ENCODE results near the gene HECW1.

The HECW1 gene

GRCh38 chr7:43148161-43148731 lies 35.8 kb downstream of the HECW1 start:
- no peak for DNase-seq (ENCODE audit: extremely low read depth, low read depth)
- TF ChIP-seq CTCF (IDR thresholded peaks at IDR 0.05; ENCODE audit: low read depth, low read length), result no peak

- DNase-seq (ENCODE audit: extremely low read depth, low read depth), result no peak
- TF ChIP-seq CTCF (IDR thresholded peaks at IDR 0.05; ENCODE audit: low read depth, low read length), result no peak
Observed at GRCh38 chr7:43151076-43151475, 38.6 kb downstream of the HECW1 start.

GRCh38 chr7:43152696-43153095 lies 40.2 kb downstream of the HECW1 start:
- no peak for TF ChIP-seq CTCF (IDR thresholded peaks at IDR 0.05; ENCODE audit: low read depth, low read length)
- DNase-seq (ENCODE audit: extremely low read depth, low read depth), result no peak

- TF ChIP-seq CTCF (IDR thresholded peaks at IDR 0.05; ENCODE audit: low read depth, low read length), result no peak
- no peak for DNase-seq (ENCODE audit: extremely low read depth, low read depth)
Observed at GRCh38 chr7:43155636-43156035, 43.2 kb downstream of the HECW1 start.

- DNase-seq (ENCODE audit: extremely low read depth, low read depth), result no peak
- no peak for TF ChIP-seq CTCF (IDR thresholded peaks at IDR 0.05; ENCODE audit: low read depth, low read length)
Observed at GRCh38 chr7:43163885-43164284, 51.4 kb downstream of the HECW1 start.

GRCh38 chr7:43164757-43165156 lies 52.3 kb downstream of the HECW1 start:
- no peak for TF ChIP-seq CTCF (IDR thresholded peaks at IDR 0.05; ENCODE audit: low read depth, low read length)
- peak; percentile 55 for DNase-seq (ENCODE audit: extremely low read depth, low read depth)

GRCh38 chr7:43166686-43167085 lies 54.2 kb downstream of the HECW1 start:
- no peak for TF ChIP-seq CTCF (IDR thresholded peaks at IDR 0.05; ENCODE audit: low read depth, low read length)

More at GRCh38 chr7:43166686-43167085, 54.2 kb downstream of the HECW1 start:
- DNase-seq (ENCODE audit: extremely low read depth, low read depth), result no peak

Data from AG09319 (cell line).